Measurements from ENCODE around the gene STAT5B. TPM values are rescaled to one million over a fixed set of nuclear protein-coding genes. Genes with fewer than 3 reads are reported as not detected.
"Not testable (repeated sequence)": the region's sequence is repeated elsewhere in the genome, so short reads cannot be mapped to it uniquely, and the experiment has no call there.

Gene STAT5B
- total and polyA plus RNA-seq, 2 experiments from 2014 or later, result 13.8 to 23.5 TPM

DNA sequence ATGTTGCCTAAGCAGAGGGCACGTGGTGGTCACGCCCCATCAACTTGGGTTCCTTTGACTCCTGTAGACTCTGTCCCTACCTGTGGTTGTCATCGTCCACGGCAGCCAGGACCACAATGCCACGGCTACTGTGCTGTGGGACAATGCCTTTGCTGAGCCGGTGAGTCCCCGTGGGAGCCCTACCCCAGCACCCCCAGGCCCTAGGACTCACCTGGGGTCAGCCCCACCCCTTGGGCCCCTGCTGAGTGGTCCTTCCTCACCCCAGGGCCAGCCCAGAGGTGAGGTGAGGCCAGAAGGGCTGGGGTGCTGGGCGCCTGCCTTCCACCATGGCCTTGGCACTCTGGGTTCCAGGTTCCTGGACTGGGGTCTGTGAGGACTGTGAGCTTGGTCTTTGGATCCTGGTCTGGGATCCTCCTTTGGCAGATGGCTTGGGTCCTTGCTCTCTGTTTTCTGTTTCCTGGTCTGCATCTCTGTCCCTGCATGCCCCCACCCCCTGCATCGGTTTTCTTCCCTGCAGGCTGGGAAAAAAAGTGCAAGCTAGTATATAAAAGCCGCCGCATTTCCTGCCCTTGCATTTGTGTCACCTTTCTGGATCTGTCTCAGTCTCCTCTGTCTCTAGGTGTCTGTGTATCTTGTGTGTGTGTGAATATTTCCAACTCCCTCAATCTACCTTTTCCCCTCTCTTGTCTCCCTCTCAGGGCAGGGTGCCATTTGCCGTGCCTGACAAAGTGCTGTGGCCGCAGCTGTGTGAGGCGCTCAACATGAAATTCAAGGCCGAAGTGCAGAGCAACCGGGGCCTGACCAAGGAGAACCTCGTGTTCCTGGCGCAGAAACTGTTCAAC lies 29.6 kb upstream of the STAT5B start:
- no peak overlapping the region for H3K27ac ChIP-seq
- no peak for TF ChIP-seq EZH2 (IDR thresholded peaks at IDR 0.05; ENCODE audit: insufficient read depth, poor library complexity, severe bottlenecking)
- TF ChIP-seq EZH2phosphoT487 (IDR thresholded peaks at IDR 0.05; ENCODE audit: insufficient read depth, low read depth), result no peak
- no peaks in the 10 kb centered on the region for H3K4me1 ChIP-seq (ENCODE audit: insufficient read depth)
- no peaks in the 10 kb centered on the region for H3K9me3 ChIP-seq (ENCODE audit: low read depth)
- no peak overlapping the region for H2AFZ ChIP-seq
- H3F3A ChIP-seq (ENCODE audit: insufficient read depth), result 0 out of 2 replicates have a peak, but pooled peaks cover 2% of the 10 kb centered on the region
- H3K36me3 ChIP-seq (ENCODE audit: low read depth), result peaks cover 3% of the 10 kb centered on the region; the same call in 1 of the 2 replicates
- no peak overlapping the region for H3K4me3 ChIP-seq
- no peak for DNase-seq
- H3K9me2 ChIP-seq (ENCODE audit: insufficient read depth), result no peaks in the 10 kb centered on the region
- H4K20me1 ChIP-seq (ENCODE audit: insufficient read depth), result no peaks in the 10 kb centered on the region
- H3K4me2 ChIP-seq (ENCODE audit: unreplicated experiment), result no peak overlapping the region
- no peaks in the 10 kb centered on the region for H3K27me3 ChIP-seq (replicated peaks; ENCODE audit: insufficient read depth)
- 86 to 88% methylated on average over 18 of the region's 18 CpGs for WGBS, 2 experiments (ENCODE audit: low coverage in 1 of 2, low lambda C conversion rate in 2 of 2, missing lambda C conversion rate in 2 of 2)
- in situ Hi-C loops (cut with MboI), result no loop called here
- H3K79me2 ChIP-seq (ENCODE audit: insufficient read depth), result no peaks in the 10 kb centered on the region
- H3K9ac ChIP-seq, result no peak overlapping the region

DNA sequence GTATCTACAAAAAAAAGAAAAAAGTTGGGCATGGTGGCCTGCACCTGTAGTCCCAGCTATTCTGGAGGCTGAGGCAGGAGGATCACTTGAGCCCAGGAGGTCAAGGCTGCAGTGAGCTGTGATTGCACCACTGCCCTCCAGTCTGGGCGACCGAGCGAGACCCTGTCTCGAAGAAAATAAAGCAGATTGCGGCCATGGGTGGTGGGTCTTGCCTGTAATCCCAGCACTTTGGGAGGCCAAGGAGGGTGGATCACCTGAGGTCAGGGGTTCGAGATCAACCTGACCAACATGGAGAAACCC lies 28.8 kb upstream of the STAT5B start:
- H3K9me3 ChIP-seq (ENCODE audit: low read depth); H2AFZ ChIP-seq; H3K9ac ChIP-seq; H3K36me3 ChIP-seq (ENCODE audit: low read depth); H3F3A ChIP-seq (ENCODE audit: insufficient read depth); H3K27me3 ChIP-seq (replicated peaks; ENCODE audit: insufficient read depth); H4K20me1 ChIP-seq (ENCODE audit: insufficient read depth); H3K27ac ChIP-seq; H3K79me2 ChIP-seq (ENCODE audit: insufficient read depth); H3K4me1 ChIP-seq (ENCODE audit: insufficient read depth); H3K4me3 ChIP-seq; DNase-seq; H3K9me2 ChIP-seq (ENCODE audit: insufficient read depth); H3K4me2 ChIP-seq (ENCODE audit: unreplicated experiment); in situ Hi-C loops (cut with MboI): not testable (repeated sequence)
- WGBS, 2 experiments (ENCODE audit: low coverage in 1 of 2, low lambda C conversion rate in 2 of 2, missing lambda C conversion rate in 2 of 2), result 91 to 95% methylated on average over 6 of the region's 6 CpGs

DNA sequence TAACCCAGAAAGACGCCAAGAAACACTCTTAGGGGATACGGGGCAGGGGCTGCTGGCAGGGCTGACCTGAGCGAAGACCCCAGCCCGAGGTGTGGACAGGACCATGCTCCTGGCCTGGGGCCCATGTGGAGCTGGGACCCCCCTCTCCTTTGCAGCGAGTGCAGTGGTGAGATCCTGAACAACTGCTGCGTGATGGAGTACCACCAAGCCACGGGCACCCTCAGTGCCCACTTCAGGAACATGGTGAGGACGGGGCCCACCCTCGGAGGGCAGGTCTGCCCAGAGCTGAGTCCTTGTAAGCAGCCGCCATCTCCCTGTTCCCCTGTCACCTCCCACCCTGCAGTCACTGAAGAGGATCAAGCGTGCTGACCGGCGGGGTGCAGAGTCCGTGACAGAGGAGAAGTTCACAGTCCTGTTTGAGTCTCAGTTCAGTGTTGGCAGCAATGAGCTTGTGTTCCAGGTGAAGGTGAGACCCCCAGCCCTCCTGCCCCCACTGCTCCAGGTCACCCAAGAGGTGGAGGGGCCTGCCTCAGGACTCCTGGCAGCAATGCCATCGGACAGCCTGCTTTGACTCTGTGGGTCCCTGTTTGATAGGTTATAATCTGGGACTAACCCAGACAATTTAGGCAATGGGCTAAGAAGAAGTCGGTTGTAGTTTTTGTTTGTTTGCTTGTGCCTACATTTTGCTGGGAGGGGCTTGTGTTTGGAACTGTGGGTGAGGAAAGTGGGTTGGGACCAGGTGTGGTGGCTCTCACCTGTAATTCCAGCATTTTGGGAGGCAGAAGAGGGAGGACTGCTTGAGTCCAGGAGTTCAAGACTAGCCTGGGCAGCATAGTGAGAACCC lies 28.2 kb upstream of the STAT5B start:
- in situ Hi-C loops (cut with MboI), result no loop called here
- DNase-seq, result no peak
- Histone ChIP-seq H3K4me3 (no peak overlapping the region), H3K27ac (no peak overlapping the region), H3K36me3 (ENCODE audit: low read depth) (no peaks in the 10 kb centered on the region), H2AFZ (no peak overlapping the region), H3K4me1 (ENCODE audit: insufficient read depth) (no peaks in the 10 kb centered on the region), H4K20me1 (ENCODE audit: insufficient read depth) (no peaks in the 10 kb centered on the region), H3K9ac (no peak overlapping the region), H3F3A (ENCODE audit: insufficient read depth) (no peaks in the 10 kb centered on the region), H3K9me3 (ENCODE audit: low read depth) (no peaks in the 10 kb centered on the region), H3K79me2 (ENCODE audit: insufficient read depth) (no peaks in the 10 kb centered on the region), H3K27me3 (replicated peaks; ENCODE audit: insufficient read depth) (no peaks in the 10 kb centered on the region), H3K9me2 (ENCODE audit: insufficient read depth) (no peaks in the 10 kb centered on the region), H3K4me2 (ENCODE audit: unreplicated experiment) (no peak overlapping the region)
- no peak for TF ChIP-seq EZH2phosphoT487 (IDR thresholded peaks at IDR 0.05; ENCODE audit: insufficient read depth, low read depth)
- no peak for TF ChIP-seq EZH2 (IDR thresholded peaks at IDR 0.05; ENCODE audit: insufficient read depth, poor library complexity, severe bottlenecking)
- 83 to 86% methylated on average over 13 to 16 of the region's 16 CpGs for WGBS, 2 experiments (ENCODE audit: low coverage in 1 of 2, low lambda C conversion rate in 2 of 2, missing lambda C conversion rate in 2 of 2)

DNA sequence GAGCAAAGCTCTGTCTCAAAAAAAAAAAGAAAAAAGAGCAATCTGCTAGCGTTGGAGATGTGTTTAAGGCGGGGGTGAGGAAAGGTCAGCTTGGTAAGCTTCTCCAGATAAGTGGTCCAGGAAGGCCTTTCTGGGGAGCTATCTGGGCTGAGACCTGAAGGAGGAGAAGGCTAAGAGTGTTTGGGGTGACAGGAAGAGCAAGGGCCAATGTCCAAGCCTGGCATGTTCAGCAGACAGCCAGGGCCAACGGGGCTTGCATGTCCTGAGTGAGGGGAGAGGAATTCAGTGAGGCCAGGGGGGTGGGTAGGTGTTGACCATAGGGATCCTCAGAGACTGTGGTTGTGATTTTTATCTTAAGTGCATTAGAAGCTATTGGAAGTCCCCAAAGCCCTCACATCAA lies 27.5 kb upstream of the STAT5B start:
- in situ Hi-C loops (cut with MboI), result no loop called here
- H4K20me1 ChIP-seq (ENCODE audit: insufficient read depth), result no peaks in the 10 kb centered on the region
- TF ChIP-seq EZH2phosphoT487 (IDR thresholded peaks at IDR 0.05; ENCODE audit: insufficient read depth, low read depth), result no peak
- no peak for TF ChIP-seq EZH2 (IDR thresholded peaks at IDR 0.05; ENCODE audit: insufficient read depth, poor library complexity, severe bottlenecking)
- H3K27me3 ChIP-seq (replicated peaks; ENCODE audit: insufficient read depth), result no peaks in the 10 kb centered on the region
- H3K9me2 ChIP-seq (ENCODE audit: insufficient read depth), result no peaks in the 10 kb centered on the region
- 93 to 97% methylated on average over 3 of the region's 3 CpGs for WGBS, 2 experiments (ENCODE audit: low coverage in 1 of 2, low lambda C conversion rate in 2 of 2, missing lambda C conversion rate in 2 of 2)
- no peaks in the 10 kb centered on the region for H3K36me3 ChIP-seq (ENCODE audit: low read depth)
- no peak overlapping the region for H3K4me3 ChIP-seq
- H3F3A ChIP-seq (ENCODE audit: insufficient read depth), result no peaks in the 10 kb centered on the region
- no peak overlapping the region for H3K4me2 ChIP-seq (ENCODE audit: unreplicated experiment)
- no peaks in the 10 kb centered on the region for H3K79me2 ChIP-seq (ENCODE audit: insufficient read depth)
- H2AFZ ChIP-seq, result no peak overlapping the region
- DNase-seq, result no peak
- no peak overlapping the region for H3K9ac ChIP-seq
- no peak overlapping the region for H3K27ac ChIP-seq
- H3K9me3 ChIP-seq (ENCODE audit: low read depth), result no peaks in the 10 kb centered on the region
- no peaks in the 10 kb centered on the region for H3K4me1 ChIP-seq (ENCODE audit: insufficient read depth)
